NCI-H2196 treated with DMSO at 0.1 percent for 48 hours (cell line): ENCODE measurements around the gene DGKI.
"Not testable (repeated sequence)": the region's sequence is repeated elsewhere in the genome, so short reads cannot be mapped to it uniquely, and the experiment has no call there.

Experiments used
- DNase-seq: peaks from one replicate; lab custom pipeline; 2025; ENCODE audit not compliant: unreplicated experiment; lab: John Stamatoyannopoulos, UW

DGKI gene

GRCh38 chr7:137747359-137748031 is 99.3 kb downstream of the DGKI start:
- DNase-seq = no peak

- no peak for DNase-seq
Measured at GRCh38 chr7:137743021-137743420, 103.8 kb downstream of the DGKI start.

GRCh38 chr7:137742051-137742450 is 104.7 kb downstream of the DGKI start:
- no peak for DNase-seq

- no peak for DNase-seq
Measured at GRCh38 chr7:137741443-137741842, 105.3 kb downstream of the DGKI start.

- DNase-seq = no peak
Measured at GRCh38 chr7:137734221-137734620, 112.6 kb downstream of the DGKI start.

- no peak for DNase-seq
Measured at GRCh38 chr7:137732168-137732567, 114.6 kb downstream of the DGKI start.

GRCh38 chr7:137731436-137731835 is 115.3 kb downstream of the DGKI start:
- no peak for DNase-seq

GRCh38 chr7:137728426-137728825 is 118.3 kb downstream of the DGKI start:
- DNase-seq = no peak

GRCh38 chr7:137727413-137727812 is 119.4 kb downstream of the DGKI start:
- DNase-seq = no peak

- no peak for DNase-seq
Measured at GRCh38 chr7:137718355-137718754, 128.4 kb downstream of the DGKI start.

GRCh38 chr7:137717811-137718271 is 128.9 kb downstream of the DGKI start:
- no peak for DNase-seq

GRCh38 chr7:137717045-137717444 is 129.7 kb downstream of the DGKI start:
- DNase-seq = no peak

- DNase-seq = no peak
Measured at GRCh38 chr7:137716061-137716460, 130.7 kb downstream of the DGKI start.

- no peak for DNase-seq
Measured at GRCh38 chr7:137715533-137715932, 131.2 kb downstream of the DGKI start.

GRCh38 chr7:137715121-137715520 is 131.7 kb downstream of the DGKI start:
- DNase-seq = no peak

- not testable (repeated sequence) for DNase-seq
Measured at GRCh38 chr7:137706330-137706729, 140.4 kb downstream of the DGKI start.

- no peak for DNase-seq
Measured at GRCh38 chr7:137704723-137705122, 142.1 kb downstream of the DGKI start.

GRCh38 chr7:137703291-137704010 is 143.3 kb downstream of the DGKI start:
- DNase-seq = no peak

GRCh38 chr7:137696988-137697387 is 149.8 kb downstream of the DGKI start:
- DNase-seq = no peak

GRCh38 chr7:137696376-137696775 is 150.4 kb downstream of the DGKI start:
- no peak for DNase-seq

- no peak for DNase-seq
Measured at GRCh38 chr7:137695942-137696341, 150.8 kb downstream of the DGKI start.

GRCh38 chr7:137695494-137695893 is 151.3 kb downstream of the DGKI start:
- no peak for DNase-seq

- no peak for DNase-seq
Measured at GRCh38 chr7:137694405-137694804, 152.4 kb downstream of the DGKI start.
